HG03095 (cell line): ENCODE measurements around the gene HIKESHI.
"Not testable (repeated sequence)": the region's sequence is repeated elsewhere in the genome, so short reads cannot be mapped to it uniquely, and the experiment has no call there.

ENCODE experiments used
- ATAC-seq: cut with Tn5 transposase; IDR thresholded peaks from one replicate; pipeline ENCODE4 v1.9.1; 2021; ENCODE audit warnings: moderate library complexity; ENCODE audit not compliant: unreplicated experiment

The HIKESHI gene

GRCh38 chr11:86302092-86302793 is at the start of gene HIKESHI:
Gene HIKESHI, plus strand, starts transcription at chr11:86302240. Its CDS starts 209 bp downstream, at chr11:86302449.
- peak; percentile 99 for ATAC-seq

- peak; percentile 90 for ATAC-seq
Measured at GRCh38 chr11:86255896-86256295, 46.1 kb upstream of the HIKESHI start.

- no peak for ATAC-seq
Measured at GRCh38 chr11:86256608-86257007, 45.4 kb upstream of the HIKESHI start.

- ATAC-seq = no peak
Measured at GRCh38 chr11:86257446-86257845, 44.6 kb upstream of the HIKESHI start.

GRCh38 chr11:86259730-86260129 is 42.3 kb upstream of the HIKESHI start:
- no peak for ATAC-seq

GRCh38 chr11:86261328-86261727 is 40.7 kb upstream of the HIKESHI start:
- no peak for ATAC-seq

GRCh38 chr11:86262387-86262786 is 39.7 kb upstream of the HIKESHI start:
- ATAC-seq = no peak

GRCh38 chr11:86264649-86265048 is 37.4 kb upstream of the HIKESHI start:
- no peak for ATAC-seq

GRCh38 chr11:86265194-86265593 is 36.8 kb upstream of the HIKESHI start:
- ATAC-seq = no peak

GRCh38 chr11:86269645-86270044 is 32.4 kb upstream of the HIKESHI start:
- no peak for ATAC-seq

GRCh38 chr11:86274503-86274902 is 27.5 kb upstream of the HIKESHI start:
- ATAC-seq = no peak

GRCh38 chr11:86274999-86275398 is 27.0 kb upstream of the HIKESHI start:
- ATAC-seq = no peak

GRCh38 chr11:86275493-86276370 is 26.3 kb upstream of the HIKESHI start:
- ATAC-seq = no peak

- ATAC-seq = no peak
Measured at GRCh38 chr11:86277741-86278140, 24.3 kb upstream of the HIKESHI start.

- ATAC-seq = no peak
Measured at GRCh38 chr11:86278226-86278625, 23.8 kb upstream of the HIKESHI start.

- ATAC-seq = no peak
Measured at GRCh38 chr11:86279747-86280146, 22.3 kb upstream of the HIKESHI start.

- no peak for ATAC-seq
Measured at GRCh38 chr11:86287468-86287796, 14.6 kb upstream of the HIKESHI start.

- no peak for ATAC-seq
Measured at GRCh38 chr11:86288776-86289507, 13.1 kb upstream of the HIKESHI start.

GRCh38 chr11:86289508-86290280 is 12.3 kb upstream of the HIKESHI start:
- ATAC-seq = not testable (repeated sequence)

GRCh38 chr11:86291466-86292262 is 10.4 kb upstream of the HIKESHI start:
- no peak for ATAC-seq
